ENCODE data around the gene TSPO2. TPM values are rescaled to one million over a fixed set of nuclear protein-coding genes. Genes with fewer than 3 reads are reported as not detected.
A peak's percentile ranks its signal among the peaks of the same experiment; 100 is the strongest.

TSPO2 gene
- total and polyA plus RNA-seq, 2 of the 13 experiments (the other 11 are each of a cell fraction or from before 2014, with no cell fraction given): 0.55 TPM; not detected in 1

DNA sequence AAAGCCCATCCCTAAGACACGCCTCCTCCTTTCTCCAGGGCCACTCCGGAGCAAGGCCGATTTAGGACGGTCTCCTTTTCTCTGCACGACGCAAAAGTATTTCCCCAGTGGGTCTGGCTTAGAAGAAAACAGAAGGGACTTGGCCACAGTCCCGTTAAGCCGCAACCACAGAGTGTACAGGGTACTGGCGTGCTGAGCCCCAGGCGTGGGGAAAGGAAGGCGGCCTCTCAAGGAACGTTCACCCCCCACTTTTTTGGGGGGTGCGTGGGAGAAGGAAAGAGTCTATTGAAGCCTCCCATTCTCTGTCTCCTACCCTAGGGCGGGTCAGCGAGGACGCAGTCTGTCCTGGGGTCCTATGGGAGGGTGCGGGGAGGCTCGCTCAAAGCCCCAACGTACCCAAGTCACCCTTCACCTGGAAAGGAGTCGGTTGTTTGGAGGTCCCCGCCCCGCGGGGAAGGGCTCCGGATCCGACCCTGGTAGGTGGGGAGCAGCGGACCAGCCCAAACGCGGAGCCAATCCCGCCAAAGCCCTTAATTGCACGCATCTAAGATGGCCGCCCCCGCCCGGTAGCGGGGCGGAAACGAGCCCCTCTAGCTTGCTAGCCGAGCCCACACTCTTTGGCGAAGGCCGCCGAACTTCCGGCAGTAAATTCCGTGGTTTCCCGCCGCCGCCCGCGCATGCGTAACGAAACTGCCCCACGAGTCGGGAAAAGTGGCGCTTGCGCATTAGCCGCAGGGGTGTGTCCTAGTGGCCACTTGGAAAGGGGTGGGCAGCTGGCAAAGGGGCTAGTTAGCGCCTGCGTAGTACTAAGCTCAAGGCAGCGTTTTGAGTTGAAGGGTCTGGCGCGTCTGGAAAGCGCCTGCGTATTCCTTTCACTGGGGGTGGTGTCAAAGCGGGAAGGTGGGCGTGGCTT, 29.9 kb downstream of the TSPO2 start, which contains the start of gene OARD1 (continued):
- TF ChIP-seq, protein P1, sequence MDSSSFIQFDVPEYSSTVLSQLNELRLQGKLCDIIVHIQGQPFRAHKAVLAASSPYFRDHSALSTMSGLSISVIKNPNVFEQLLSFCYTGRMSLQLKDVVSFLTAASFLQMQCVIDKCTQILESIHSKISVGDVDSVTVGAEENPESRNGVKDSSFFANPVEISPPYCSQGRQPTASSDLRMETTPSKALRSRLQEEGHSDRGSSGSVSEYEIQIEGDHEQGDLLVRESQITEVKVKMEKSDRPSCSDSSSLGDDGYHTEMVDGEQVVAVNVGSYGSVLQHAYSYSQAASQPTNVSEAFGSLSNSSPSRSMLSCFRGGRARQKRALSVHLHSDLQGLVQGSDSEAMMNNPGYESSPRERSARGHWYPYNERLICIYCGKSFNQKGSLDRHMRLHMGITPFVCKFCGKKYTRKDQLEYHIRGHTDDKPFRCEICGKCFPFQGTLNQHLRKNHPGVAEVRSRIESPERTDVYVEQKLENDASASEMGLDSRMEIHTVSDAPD (CRISPR knock-in tag; IDR thresholded peaks at IDR 0.05): no peak
- TF ChIP-seq ZNF124 (CRISPR knock-in tag; IDR thresholded peaks at IDR 0.05) (no peak), ZNF33B (CRISPR knock-in tag; IDR thresholded peaks at IDR 0.05) (no peak), AGO1 (IDR thresholded peaks at IDR 0.05; ENCODE audit: low read depth, low read length, poor library complexity, severe bottlenecking) (no peak), MBNL3 (CRISPR knock-in tag; conservative IDR thresholded peaks at IDR 0.05) (no peak), TCF12 (IDR thresholded peaks at IDR 0.05) (no peak), TCF12 (CRISPR knock-in tag; IDR thresholded peaks at IDR 0.05) (0 out of 2 replicates have a peak, but pooled peaks have one; percentile 21), ZZZ3 (CRISPR knock-in tag; IDR thresholded peaks at IDR 0.05; ENCODE audit: borderline replicate concordance) (peak; percentile 24; the same call in 1 of the 2 replicates), HNRNPUL1 (IDR thresholded peaks at IDR 0.05; ENCODE audit: low read depth, low read length) (0 out of 2 replicates have a peak, but pooled peaks have one; percentile 53), PTBP1 (IDR thresholded peaks at IDR 0.05; ENCODE audit: low read depth, low read length, poor library complexity, severe bottlenecking) (no peak), KDM4B (CRISPR knock-in tag; IDR thresholded peaks at IDR 0.05) (no peak), ZNF235 (CRISPR knock-in tag; IDR thresholded peaks at IDR 0.05; ENCODE audit: borderline replicate concordance) (no peak; the same call in 1 of the 2 replicates), MED8 (CRISPR knock-in tag; IDR thresholded peaks at IDR 0.05; ENCODE audit: insufficient replicate concordance) (peak; percentile 29), ZNF777 (CRISPR knock-in tag; IDR thresholded peaks at IDR 0.05) (peak; percentile 62; the same call in 1 of the 2 replicates), ZNF501 (CRISPR knock-in tag; IDR thresholded peaks at IDR 0.05) (peak; percentile 77)
- TF ChIP-seq, protein P2, sequence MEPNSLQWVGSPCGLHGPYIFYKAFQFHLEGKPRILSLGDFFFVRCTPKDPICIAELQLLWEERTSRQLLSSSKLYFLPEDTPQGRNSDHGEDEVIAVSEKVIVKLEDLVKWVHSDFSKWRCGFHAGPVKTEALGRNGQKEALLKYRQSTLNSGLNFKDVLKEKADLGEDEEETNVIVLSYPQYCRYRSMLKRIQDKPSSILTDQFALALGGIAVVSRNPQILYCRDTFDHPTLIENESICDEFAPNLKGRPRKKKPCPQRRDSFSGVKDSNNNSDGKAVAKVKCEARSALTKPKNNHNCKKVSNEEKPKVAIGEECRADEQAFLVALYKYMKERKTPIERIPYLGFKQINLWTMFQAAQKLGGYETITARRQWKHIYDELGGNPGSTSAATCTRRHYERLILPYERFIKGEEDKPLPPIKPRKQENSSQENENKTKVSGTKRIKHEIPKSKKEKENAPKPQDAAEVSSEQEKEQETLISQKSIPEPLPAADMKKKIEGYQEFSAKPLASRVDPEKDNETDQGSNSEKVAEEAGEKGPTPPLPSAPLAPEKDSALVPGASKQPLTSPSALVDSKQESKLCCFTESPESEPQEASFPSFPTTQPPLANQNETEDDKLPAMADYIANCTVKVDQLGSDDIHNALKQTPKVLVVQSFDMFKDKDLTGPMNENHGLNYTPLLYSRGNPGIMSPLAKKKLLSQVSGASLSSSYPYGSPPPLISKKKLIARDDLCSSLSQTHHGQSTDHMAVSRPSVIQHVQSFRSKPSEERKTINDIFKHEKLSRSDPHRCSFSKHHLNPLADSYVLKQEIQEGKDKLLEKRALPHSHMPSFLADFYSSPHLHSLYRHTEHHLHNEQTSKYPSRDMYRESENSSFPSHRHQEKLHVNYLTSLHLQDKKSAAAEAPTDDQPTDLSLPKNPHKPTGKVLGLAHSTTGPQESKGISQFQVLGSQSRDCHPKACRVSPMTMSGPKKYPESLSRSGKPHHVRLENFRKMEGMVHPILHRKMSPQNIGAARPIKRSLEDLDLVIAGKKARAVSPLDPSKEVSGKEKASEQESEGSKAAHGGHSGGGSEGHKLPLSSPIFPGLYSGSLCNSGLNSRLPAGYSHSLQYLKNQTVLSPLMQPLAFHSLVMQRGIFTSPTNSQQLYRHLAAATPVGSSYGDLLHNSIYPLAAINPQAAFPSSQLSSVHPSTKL (CRISPR knock-in tag; IDR thresholded peaks at IDR 0.05): peak; percentile 49
- TF ChIP-seq, protein P3, sequence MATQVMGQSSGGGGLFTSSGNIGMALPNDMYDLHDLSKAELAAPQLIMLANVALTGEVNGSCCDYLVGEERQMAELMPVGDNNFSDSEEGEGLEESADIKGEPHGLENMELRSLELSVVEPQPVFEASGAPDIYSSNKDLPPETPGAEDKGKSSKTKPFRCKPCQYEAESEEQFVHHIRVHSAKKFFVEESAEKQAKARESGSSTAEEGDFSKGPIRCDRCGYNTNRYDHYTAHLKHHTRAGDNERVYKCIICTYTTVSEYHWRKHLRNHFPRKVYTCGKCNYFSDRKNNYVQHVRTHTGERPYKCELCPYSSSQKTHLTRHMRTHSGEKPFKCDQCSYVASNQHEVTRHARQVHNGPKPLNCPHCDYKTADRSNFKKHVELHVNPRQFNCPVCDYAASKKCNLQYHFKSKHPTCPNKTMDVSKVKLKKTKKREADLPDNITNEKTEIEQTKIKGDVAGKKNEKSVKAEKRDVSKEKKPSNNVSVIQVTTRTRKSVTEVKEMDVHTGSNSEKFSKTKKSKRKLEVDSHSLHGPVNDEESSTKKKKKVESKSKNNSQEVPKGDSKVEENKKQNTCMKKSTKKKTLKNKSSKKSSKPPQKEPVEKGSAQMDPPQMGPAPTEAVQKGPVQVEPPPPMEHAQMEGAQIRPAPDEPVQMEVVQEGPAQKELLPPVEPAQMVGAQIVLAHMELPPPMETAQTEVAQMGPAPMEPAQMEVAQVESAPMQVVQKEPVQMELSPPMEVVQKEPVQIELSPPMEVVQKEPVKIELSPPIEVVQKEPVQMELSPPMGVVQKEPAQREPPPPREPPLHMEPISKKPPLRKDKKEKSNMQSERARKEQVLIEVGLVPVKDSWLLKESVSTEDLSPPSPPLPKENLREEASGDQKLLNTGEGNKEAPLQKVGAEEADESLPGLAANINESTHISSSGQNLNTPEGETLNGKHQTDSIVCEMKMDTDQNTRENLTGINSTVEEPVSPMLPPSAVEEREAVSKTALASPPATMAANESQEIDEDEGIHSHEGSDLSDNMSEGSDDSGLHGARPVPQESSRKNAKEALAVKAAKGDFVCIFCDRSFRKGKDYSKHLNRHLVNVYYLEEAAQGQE (IDR thresholded peaks at IDR 0.05; ENCODE audit: borderline replicate concordance in 1 of 2, low read depth in 1 of 2, low read length in 2 of 2): no peak
- TF ChIP-seq, protein P4, sequence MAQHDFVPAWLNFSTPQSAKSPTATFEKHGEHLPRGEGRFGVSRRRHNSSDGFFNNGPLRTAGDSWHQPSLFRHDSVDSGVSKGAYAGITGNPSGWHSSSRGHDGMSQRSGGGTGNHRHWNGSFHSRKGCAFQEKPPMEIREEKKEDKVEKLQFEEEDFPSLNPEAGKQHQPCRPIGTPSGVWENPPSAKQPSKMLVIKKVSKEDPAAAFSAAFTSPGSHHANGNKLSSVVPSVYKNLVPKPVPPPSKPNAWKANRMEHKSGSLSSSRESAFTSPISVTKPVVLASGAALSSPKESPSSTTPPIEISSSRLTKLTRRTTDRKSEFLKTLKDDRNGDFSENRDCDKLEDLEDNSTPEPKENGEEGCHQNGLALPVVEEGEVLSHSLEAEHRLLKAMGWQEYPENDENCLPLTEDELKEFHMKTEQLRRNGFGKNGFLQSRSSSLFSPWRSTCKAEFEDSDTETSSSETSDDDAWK (CRISPR knock-in tag; IDR thresholded peaks at IDR 0.05): no peak

All from HepG2 (cell line).